H1 (cell line): ENCODE measurements around the gene PGPEP1.

Source experiments
- ASH2L ChIP-seq: fragments of 200-600, 300-600 bp; sonication (generic); IDR thresholded peaks from one replicate; pipeline ENCODE4 v1.7.1; 2017; ENCODE audit warnings: low read length
- BRCA1 ChIP-seq: IDR thresholded peaks from 2 replicates; pipeline ENCODE4 v1.6.1; 2012; ENCODE audit warnings: low read depth, low read length, improper control_type of control experiment
- CHD7 ChIP-seq: fragments of 300-600 bp; sonication (generic); IDR thresholded peaks from 2 replicates; pipeline ENCODE4 v1.7.1; 2012; ENCODE audit warnings: low read length, moderate library complexity, mild to moderate bottlenecking, inconsistent platforms; ENCODE audit not compliant: insufficient replicate concordance
- CTCF ChIP-seq, 3 experiments: IDR thresholded peaks; 1 replicate in 2 of 3; 2 replicates in 1 of 3; pipeline versions ENCODE4 v1.5.1 to v1.6.1; 2011; ENCODE audit warnings: low read length in 3 of 3, mild to moderate bottlenecking in 3 of 3, inconsistent platforms in 2 of 3, low read depth in 1 of 3, moderate library complexity in 1 of 3; ENCODE audit not compliant: insufficient read depth in 1 of 3; ENCODE audit errors: control extremely low read depth in 1 of 3
- SP1 ChIP-seq: IDR thresholded peaks from 2 replicates; pipeline ENCODE4 v1.6.1; 2011; ENCODE audit warnings: low read depth, low read length
- TBP ChIP-seq: IDR thresholded peaks from 2 replicates; pipeline ENCODE4 v1.6.1; 2011; ENCODE audit warnings: low read depth, low read length, improper control_type of control experiment

- TF ChIP-seq BRCA1 (no peak), ASH2L (no peak), CHD7 (no peak), CTCF (IDR thresholded peaks at IDR 0.05; ENCODE audit: control extremely low read depth in 1 of 3, insufficient read depth in 1 of 3, low read depth in 1 of 3, low read length in 3 of 3) (no peak), SP1 (no peak), TBP (no peak)
These were observed 36.6 kb downstream of the PGPEP1 start for GRCh38 chr19:18377026-18377425.
